Medulla oblongata (tissue), 1 donor: ENCODE data around the gene OSBPL1A.
"Not testable (repeated sequence)": the region's sequence is repeated elsewhere in the genome, so short reads cannot be mapped to it uniquely, and the experiment has no call there.

Experiments
- DNase-seq: peaks from one replicate; pipeline ENCODE4 v3.0.0-alpha.2; 2015; ENCODE audit errors: extremely low spot score

OSBPL1A gene

DNA sequence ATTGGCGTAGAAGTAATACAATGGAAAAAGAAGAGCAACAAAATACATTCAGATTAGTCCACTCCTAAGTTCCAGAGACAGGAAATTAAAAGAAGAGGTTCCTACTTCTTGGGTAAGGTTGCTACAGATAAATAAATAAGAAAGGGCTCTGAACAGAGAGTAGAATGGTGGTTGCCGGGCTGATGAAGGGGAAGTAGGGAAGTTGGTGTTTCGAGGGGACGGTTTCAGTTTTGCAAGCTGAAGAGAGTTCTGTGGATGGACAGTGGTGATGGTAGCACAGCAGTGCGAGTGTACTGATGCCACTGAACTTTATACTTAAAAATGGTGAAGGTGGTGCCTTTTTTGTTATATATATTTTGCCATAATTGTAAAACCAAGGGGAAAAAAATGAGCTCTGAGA, 210.6 kb downstream of the OSBPL1A start:
- no peak for DNase-seq

DNA sequence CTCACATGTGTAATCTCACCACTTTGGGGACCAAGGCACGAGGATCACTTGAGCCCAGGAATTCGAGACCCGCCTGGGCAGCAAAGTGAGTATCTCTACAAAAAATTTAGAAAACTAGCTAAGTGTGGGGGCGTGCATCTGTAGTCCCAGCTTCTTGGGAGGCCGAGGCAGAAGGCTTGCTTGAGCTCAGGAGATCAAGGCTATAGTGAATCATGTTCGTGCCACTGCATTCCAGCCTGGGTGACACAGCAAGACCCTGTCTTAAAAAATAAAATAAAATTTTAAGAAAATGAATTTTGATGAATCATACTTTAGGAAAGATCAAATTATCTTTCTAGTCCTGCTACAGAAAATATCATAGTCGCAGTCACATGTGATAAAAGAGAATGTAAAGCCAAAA, 211.8 kb downstream of the OSBPL1A start:
- no peak for DNase-seq

DNA sequence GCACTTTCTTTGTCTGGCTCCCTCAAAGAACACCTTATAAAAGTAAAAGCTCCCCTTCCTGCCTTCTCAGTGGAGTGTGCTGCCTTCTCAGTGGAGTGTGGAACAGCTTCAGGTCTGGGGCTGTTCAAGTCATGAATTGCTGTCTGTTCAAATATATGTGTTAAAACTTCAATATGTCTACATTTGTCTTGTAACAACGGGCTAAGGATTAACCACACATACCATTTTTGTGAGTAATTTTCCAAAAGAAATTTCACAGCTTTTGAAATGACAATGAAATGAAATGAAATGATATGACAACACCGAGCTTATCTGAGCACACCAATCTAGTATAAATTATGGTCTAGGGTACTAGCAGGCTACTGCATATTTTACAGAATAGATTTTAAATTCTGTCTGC, 215.8 kb downstream of the OSBPL1A start:
- no peak for DNase-seq

DNA sequence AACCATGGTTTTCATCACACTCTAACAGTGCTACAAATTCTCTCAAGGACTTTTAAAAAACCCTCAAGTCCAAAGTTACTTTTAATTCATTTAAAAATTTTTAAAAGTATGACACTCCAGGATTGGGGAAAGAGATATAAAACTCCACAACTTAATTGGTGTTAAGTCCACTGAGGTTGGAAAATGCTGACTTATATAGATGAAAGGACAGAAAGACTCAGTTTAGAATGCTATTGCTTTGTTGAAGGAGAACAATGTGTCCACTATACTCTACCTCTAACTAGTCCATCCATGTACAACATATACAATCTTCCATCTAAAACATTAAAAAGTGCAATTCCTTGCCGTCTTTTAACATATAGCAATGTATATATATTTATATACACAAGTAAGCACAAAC, 217.6 kb downstream of the OSBPL1A start:
- no peak for DNase-seq

DNA sequence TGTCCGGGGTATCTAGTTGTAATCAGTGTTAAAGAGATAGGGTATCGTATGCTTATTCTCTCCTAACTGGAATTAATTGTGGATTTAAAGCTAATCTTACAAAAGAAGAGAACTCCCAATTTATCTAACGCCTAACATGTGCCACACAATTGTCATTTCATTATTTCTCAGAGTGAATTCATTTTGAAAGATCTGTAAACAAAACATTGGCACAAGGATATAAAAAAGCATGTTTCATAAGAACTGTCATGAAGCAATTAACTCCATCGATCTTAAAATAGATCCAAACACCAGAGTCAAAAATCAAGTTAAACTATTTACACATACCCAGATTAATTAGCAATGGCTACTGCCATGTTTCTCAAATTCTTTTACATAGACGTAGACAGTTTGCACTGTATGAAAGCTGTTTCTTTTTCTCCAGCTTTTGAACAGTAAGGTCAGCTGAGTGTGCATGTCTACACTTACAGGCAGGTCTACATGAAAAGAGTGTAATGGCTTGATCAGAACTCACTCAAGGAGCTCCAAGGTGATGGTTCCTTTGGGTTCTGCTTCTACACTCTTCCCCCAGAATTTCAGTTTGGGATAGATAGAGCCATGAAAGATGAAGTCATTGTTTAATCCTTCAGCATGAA, 220.0 kb downstream of the OSBPL1A start:
- no peak for DNase-seq

DNA sequence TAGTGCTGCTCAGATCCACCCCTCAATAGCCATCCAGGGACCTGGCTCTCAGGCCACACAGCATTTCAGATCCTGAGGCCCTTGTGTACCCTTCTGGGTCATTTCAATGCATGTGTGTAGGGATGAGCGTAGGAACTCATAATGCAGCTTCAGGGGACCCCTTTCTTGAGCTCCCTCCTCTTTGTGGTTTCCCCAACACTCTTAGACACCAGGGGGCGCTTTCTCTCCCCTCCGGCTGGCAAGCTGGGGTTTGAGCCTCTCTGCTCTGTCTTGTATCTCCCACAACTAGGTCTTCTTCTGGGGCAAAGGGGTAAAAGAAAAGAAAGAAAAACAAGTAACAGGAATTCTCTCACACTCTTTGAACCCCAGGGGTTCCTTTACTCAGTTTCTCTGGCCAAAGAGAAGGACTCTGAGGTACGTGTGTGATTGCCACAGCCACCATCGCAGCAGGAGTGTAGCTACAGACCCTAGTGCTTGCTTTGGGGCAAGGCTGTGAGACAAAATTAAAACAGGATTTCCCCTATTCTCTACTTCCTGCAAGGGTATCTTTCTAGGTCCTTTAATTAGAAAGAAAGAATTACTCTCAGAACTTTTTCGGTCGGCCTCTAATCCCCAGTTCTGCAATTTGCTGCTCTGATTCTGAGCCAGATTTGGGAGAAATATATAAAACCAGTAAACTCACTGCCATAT, 220.8 kb downstream of the OSBPL1A start:
- peak; percentile 89 for DNase-seq

DNA sequence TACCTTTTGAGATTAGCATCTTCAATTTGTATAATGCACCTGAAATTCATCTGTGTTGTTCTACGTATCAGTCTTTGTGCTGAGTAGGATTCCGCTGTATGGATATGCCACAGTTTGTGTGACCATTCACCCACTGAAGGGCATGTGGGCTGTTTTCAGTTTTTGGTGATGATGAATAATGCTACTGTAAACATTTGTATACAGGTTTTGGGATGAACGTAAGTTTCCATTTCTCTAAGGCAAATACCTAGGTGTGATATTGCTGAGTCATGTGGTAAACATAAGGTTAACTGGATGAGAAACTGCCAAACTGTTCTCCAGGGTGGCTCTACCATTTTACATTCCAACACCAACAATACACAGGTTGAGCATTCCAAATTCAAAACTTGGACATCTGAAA, 223.6 kb downstream of the OSBPL1A start:
- DNase-seq = no peak

DNA sequence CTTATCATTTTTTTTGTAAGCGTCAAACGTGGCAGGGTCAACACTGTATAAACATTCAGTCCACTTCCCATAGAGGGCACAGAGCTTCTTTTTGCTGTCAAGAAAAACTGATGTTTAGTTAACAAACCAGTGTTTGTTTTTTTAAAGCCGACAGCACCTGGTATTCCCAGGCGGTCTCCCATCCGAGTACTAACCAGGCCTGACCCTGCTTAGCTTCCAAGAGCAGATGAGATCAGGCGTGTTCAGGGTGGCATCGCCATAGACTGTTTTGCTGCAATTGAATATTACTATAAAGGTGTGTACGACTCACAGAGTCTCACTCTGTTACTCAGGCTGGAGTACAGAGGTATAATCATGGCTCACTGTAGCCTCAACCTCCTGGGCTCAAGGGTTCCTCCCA, 227.3 kb downstream of the OSBPL1A start:
- no peak for DNase-seq

DNA sequence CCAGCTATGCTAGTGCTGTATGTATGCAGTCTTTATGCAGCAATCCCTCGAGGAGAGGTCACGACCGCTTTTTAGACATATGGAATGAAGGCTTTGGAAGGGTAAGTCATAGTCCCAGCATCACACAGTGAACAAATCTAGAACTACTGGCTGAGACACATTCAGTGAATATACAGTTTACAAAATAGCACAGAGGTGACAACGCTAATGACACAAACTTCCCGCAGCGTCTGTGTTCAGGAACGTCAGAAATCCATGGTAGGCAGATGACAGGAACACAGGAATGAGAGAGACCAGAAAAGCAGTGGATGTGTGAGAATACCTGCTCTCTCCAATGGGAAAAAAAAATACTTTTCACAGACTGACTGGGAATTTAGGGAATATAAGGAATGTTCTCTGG, 229.1 kb downstream of the OSBPL1A start:
- no peak for DNase-seq

DNA sequence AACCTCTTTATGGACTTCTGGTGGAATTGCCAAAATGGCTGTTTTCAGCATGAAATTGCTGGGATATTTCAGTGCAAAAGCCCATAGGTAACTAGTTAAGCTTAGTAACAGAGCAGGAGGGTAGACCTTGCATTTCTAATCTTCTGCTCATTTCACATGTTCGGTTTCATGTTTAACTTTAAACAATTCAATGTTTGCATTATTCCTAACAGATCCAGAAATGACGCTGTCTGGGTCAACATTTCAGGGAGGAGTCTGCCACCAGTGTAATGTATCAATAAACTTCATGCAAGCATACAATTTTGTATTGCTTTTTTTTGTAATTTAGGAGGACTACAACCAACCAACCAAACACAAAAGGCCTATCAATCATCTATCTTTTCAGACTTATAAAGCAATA, 236.3 kb downstream of the OSBPL1A start:
- DNase-seq = no peak

DNA sequence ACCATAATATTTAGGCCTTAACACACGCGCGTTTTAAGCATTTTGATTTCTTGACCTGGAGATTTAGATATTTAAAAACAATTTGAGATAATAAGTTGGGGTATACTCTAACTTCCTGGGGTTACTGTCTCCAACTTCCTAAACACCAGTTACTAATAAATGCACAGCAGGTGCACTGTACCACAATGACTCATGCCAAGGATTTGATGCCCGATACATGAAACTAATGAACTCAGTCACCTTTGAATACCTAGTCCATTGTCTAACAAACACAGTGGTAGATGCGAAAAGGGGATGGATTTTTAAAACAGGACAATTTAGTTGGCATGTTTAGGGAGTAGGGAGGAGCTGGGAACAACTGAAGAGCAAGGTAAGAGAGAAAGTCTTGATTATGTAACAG, 237.5 kb downstream of the OSBPL1A start:
- DNase-seq = no peak

DNA sequence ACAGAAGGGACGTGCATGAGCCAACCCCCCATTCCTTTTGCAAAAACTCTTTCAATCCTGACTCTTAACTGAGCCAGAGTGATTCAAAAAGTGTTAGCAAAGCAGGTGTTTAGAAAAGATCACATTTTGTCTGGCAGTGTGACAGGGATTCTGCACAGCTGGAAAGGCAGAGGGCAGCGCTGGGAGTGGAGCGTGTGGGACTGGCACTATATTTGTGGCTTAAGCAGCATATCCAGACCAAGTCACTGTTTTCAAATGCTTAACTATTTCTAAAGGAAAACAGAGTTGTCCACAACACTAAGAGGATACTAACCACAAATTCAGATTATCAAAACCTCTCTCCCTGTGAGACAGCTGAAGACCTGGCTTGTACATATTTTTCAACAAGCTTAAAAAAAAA, 239.8 kb downstream of the OSBPL1A start:
- DNase-seq = peak; percentile 18

DNA sequence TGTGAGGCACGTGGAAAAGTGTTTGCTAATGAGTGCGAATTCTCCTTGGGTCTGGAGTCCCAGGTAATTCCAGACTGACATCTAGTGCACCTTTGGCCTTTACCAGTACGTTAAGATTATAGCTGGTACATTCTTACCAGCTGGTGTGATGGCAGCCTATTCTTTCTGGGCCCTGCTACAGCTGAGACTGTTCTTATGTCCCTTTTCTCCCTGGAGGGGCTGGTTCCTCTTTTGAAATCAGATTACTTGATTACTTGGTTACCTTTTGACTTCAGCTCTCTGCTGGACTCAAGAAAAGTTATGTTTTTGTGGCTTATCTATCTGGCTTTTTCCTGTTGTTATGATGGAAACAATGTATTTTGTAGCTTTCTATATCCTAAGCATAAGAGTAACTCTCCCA, 244.2 kb downstream of the OSBPL1A start:
- no peak for DNase-seq

DNA sequence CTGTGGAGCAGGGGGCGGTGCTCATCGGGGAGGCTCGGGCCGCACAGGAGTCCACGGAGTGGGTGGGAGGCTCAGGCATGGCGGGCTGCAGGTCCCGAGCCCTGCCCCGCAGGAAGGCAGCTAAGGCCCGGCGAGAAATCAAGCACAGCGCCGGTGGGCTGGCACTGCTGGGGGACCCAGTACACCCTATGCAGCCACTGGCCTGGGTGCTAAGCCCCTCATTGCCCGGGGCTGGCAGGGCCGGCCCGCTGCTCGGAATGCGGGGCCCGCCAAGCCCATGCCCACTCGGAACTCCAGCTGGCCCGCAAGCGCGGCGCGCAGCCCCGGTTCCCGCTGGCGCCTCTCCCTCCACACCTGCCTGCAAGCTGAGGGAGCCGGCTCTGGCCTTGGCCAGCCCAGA, 248.0 kb downstream of the OSBPL1A start:
- not testable (repeated sequence) for DNase-seq

DNA sequence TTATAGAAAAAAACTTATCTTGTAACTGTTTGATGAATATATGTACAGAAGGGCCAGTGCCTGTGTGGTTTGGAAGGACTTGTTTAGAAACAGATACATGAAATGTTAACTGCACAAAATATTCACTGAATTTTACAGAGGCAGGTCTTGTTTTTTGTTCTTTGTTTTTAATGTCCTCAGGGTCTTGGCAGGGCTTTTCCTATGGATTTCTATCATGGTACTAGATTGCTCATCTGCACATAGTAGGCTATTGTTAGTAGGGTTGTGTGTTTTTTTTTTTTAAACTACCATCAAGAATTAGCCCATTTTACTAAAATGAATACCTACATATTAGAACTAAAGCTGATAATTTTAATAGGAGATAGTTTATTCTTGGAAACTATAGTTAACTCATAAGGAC, 255.2 kb downstream of the OSBPL1A start:
- DNase-seq = no peak

DNA sequence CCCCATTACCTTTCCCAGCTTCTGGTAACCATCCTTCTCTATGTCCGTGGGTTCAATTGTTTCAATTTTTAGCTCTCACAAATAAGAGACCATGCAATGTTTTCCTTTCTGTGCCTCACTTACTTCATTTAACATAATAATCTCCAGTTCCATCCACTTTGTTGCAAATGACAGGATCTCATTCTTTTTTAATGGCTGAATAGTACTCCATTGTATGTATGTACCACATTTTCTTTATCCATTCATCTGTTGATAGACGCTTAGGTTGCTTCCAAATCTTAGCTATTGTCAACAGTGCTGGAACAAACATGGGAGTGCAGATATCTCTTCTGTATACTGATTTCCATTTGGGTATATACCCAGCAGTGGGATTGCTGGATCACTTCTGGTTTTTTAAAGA, 256.9 kb downstream of the OSBPL1A start:
- no peak for DNase-seq

DNA sequence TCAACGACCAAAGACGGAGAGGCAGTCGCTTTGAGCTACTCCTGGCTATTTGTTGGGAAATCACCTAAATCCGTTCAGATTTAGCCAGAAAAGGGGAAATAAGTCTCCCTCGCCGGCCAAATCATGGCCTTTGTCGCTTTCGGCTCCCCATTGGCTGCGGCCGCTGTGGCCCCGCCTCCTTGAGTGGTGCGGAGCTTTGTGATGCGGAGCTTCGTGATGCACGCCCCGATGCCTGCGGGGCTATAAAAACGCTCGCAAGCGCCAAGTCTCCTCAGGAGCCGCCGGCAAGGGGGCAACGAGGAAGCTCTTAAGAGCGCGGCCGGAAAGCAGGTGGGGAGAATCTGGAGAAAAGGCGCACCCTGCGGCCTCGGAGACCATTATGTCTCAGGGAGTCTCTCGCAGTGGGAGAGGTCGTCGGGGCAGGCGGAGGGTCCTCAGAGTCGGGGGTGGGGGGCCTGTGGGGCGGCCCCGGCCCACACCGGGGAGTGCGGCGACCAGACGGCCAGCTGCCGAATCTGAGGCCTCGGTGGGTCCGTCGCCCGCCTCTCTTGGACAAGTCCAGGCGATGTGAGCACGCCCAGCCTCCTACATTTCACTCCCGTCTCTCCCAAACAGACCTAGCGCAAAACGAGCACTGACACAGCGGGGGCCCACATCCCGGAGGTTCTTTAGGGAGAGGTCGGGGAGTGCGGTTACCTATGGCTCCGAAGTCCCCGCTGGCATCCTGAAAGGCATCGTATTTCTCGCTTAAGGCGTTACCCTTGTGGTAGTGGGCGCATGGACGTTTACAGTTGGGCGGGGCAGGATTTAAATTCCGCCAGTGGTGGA, 258.6 kb downstream of the OSBPL1A start, which contains the start of gene CABYR:
CABYR (plus strand) TSS at position 274 of the 828 bp plus-strand sequence. CDS start 4,053 bp downstream, outside the sequence.
- peak; percentile 92 for DNase-seq

DNA sequence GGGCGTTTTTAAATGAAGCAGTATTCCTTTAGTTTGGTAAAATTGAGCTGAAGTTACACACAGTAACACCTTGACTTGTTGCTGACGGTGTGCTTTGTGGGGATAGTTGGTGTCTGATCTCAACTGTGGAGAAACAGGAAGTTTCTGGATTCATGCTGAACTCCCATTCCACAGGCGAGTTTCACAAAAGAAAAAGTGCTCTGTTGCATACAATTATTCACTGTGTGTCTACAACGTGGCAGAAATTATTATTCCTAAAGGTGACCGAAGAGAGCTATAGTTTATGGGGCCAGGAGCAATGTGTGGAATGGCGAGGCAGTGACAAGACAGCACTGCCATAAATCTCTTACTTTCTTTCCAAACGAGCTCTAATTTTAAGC, 259.2 kb downstream of the OSBPL1A start:
- DNase-seq = no peak

DNA sequence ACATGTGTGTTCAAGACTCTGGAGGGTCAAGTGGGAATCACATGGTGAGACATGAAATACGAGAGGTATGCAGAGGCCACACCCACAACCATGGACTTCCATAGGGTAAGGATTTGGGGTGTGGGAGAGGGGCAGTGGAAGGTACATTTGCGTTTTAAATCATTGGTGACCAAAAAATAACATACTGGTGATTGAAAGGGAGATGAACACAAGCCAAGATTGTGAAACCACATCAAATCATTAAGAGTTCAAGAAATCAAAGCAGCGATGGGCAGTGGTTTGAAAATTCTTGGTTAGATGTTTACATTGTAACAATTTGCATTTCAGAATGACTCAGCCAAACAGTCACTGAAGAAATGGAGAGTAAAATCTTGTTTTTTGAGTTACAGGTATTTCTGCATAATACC, 260.7 kb downstream of the OSBPL1A start:
- DNase-seq = no peak

DNA sequence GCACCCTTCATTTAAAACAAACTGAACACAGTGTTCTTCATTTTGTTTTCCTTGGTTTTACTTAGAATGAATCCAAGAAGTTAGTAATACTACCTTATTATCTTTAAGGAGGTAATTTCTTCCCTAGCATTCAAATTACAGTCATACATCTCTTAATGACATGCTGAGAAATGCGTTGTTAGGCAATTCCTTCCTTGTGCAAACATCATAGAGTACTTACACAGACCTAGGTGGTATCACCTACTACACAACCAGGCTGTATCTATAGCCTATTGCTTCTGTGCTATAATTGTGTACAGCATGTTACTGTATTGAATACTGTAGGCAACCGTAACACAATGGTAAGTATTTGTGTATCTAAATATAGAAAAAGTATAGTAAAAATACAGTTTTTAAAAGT, 267.1 kb downstream of the OSBPL1A start:
- no peak for DNase-seq

DNA sequence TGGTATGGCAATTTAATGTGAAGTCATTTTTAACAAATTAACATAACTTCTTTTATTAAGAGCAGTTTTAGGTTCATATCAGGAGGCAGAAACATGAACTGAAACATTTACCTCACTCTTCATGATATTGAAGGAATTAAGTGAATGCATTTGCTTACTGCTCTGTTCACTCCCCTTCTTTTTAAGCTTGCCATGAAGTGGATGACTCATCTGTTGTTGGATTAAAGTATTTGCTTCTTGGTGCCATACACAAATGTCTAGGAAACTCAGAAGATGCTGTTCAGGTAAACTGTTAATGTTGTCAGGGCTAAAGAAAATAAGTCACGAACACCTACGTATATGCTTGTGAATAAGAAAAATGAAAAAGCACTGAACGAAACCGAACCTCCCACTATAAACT, 268.9 kb downstream of the OSBPL1A start:
- no peak for DNase-seq

DNA sequence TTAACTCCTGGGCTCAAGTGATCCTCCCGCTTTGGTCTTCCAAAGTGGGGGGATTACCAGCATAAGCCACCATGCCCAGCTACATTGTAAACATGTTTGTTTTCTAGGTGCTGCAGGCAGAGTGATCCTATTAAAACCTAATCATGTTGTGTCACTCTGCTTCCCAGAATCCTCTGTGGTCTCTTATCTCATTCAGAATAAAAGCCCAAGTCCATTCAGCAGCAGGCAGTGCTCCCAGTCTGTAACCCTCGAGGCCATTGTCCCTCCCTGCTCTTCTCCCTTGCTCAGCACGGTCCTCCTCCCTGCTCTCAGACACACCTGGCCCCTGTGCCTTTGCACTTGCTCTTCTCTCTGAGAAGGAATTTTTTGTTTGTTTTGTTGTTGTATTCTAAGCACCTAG, 269.9 kb downstream of the OSBPL1A start:
- no peak for DNase-seq
